HEK293 (cell line): ENCODE results near the gene MLPH.

Experiments
- ZFP37 ChIP-seq: fragments of 450-650 bp; formaldehyde crosslinking; IDR thresholded peaks from 2 replicates; pipeline ENCODE4 v1.5.1; 2016; ENCODE audit warnings: missing biosample characterization, missing genetic modification characterization
- TF ChIP-seq, protein P1 (sequence below): fragments of 450-650 bp; formaldehyde crosslinking; IDR thresholded peaks from 2 replicates; pipeline ENCODE4 v1.5.1; 2017; ENCODE audit warnings: missing biosample characterization, missing genetic modification characterization

DNA sequence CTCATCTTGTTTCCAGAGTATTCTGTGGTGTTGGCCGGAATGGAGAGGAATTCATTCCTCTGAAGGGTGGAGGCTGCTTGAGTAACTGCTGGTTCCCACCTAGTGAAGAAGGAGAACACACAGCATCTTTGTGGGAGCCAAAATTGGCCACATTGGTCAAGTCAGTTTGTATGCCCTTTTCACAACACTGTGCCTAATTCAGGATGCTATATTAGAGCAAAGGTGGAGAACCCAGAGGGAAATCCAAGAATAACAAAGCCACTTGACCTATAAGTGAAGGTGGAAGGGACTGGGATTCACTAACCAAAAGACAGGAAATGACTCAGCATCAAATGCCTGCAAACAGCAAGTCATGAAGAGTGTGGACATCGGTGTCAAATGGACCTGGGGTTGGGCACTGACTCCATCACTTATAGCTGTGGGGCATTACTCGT lies 27.3 kb upstream of the MLPH start:
- TF ChIP-seq, protein P1, sequence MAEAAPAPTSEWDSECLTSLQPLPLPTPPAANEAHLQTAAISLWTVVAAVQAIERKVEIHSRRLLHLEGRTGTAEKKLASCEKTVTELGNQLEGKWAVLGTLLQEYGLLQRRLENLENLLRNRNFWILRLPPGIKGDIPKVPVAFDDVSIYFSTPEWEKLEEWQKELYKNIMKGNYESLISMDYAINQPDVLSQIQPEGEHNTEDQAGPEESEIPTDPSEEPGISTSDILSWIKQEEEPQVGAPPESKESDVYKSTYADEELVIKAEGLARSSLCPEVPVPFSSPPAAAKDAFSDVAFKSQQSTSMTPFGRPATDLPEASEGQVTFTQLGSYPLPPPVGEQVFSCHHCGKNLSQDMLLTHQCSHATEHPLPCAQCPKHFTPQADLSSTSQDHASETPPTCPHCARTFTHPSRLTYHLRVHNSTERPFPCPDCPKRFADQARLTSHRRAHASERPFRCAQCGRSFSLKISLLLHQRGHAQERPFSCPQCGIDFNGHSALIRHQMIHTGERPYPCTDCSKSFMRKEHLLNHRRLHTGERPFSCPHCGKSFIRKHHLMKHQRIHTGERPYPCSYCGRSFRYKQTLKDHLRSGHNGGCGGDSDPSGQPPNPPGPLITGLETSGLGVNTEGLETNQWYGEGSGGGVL (tag by site-specific recombination) = no peak
- no peak for TF ChIP-seq ZFP37 (tag by site-specific recombination)
